Measurements from ENCODE around the gene SKOR1. TPM values are rescaled to one million over a fixed set of nuclear protein-coding genes. Genes with fewer than 3 reads are reported as not detected.

Gene SKOR1
- total RNA-seq, result 1.1 TPM

GRCh38 chr15:67824976-67825880, at the start of gene SKOR1:
SKOR1 (plus strand) TSS chr15:67825509; CDS start chr15:67825603, 94 bp downstream.
- peak in 1 of 3 donors; percentile 55 for DNase-seq (ENCODE audit: low read depth in 2 of 3, low spot score in 2 of 3)

GRCh38 chr15:67775998-67776397, 49.3 kb upstream of the SKOR1 start:
- no peak for DNase-seq (ENCODE audit: low read depth in 2 of 3, low spot score in 2 of 3)

- DNase-seq (ENCODE audit: low read depth in 2 of 3, low spot score in 2 of 3), result no peak
These were observed 48.7 kb upstream of the SKOR1 start for GRCh38 chr15:67776600-67776999.

GRCh38 chr15:67777071-67777470, 48.2 kb upstream of the SKOR1 start:
- no peak for DNase-seq (ENCODE audit: low read depth in 2 of 3, low spot score in 2 of 3)

- DNase-seq (ENCODE audit: low read depth in 2 of 3, low spot score in 2 of 3), result no peak
These were observed 47.5 kb upstream of the SKOR1 start for GRCh38 chr15:67777773-67778172.

GRCh38 chr15:67778968-67779548, 46.3 kb upstream of the SKOR1 start:
- DNase-seq (ENCODE audit: low read depth in 2 of 3, low spot score in 2 of 3), result no peak

- peak in 2 of 3 donors; percentile 73 to 88 for DNase-seq (ENCODE audit: low read depth in 2 of 3, low spot score in 2 of 3)
These were observed 45.7 kb upstream of the SKOR1 start for GRCh38 chr15:67779549-67780111.

GRCh38 chr15:67781061-67781460, 44.2 kb upstream of the SKOR1 start:
- no peak for DNase-seq (ENCODE audit: low read depth in 2 of 3, low spot score in 2 of 3)

GRCh38 chr15:67781907-67782690, 43.2 kb upstream of the SKOR1 start:
- DNase-seq (ENCODE audit: low read depth in 2 of 3, low spot score in 2 of 3), result no peak

- no peak for DNase-seq (ENCODE audit: low read depth in 2 of 3, low spot score in 2 of 3)
These were observed 42.7 kb upstream of the SKOR1 start for GRCh38 chr15:67782691-67782991.

GRCh38 chr15:67783303-67783702, 42.0 kb upstream of the SKOR1 start:
- DNase-seq (ENCODE audit: low read depth in 2 of 3, low spot score in 2 of 3), result peak; percentile 14 to 91 (median 80)

- DNase-seq (ENCODE audit: low read depth in 2 of 3, low spot score in 2 of 3), result peak in 2 of 3 donors; percentile 77 to 96
These were observed 41.1 kb upstream of the SKOR1 start for GRCh38 chr15:67784090-67784781.

GRCh38 chr15:67784856-67785430, 40.4 kb upstream of the SKOR1 start:
- peak in 1 of 3 donors; percentile 9 for DNase-seq (ENCODE audit: low read depth in 2 of 3, low spot score in 2 of 3)

- no peak for DNase-seq (ENCODE audit: low read depth in 2 of 3, low spot score in 2 of 3)
These were observed 39.9 kb upstream of the SKOR1 start for GRCh38 chr15:67785431-67785830.

- DNase-seq (ENCODE audit: low read depth in 2 of 3, low spot score in 2 of 3), result no peak
These were observed 38.7 kb upstream of the SKOR1 start for GRCh38 chr15:67786646-67787045.

GRCh38 chr15:67788986-67789385, 36.3 kb upstream of the SKOR1 start:
- DNase-seq (ENCODE audit: low read depth in 2 of 3, low spot score in 2 of 3), result no peak

- DNase-seq (ENCODE audit: low read depth in 2 of 3, low spot score in 2 of 3), result no peak
These were observed 34.5 kb upstream of the SKOR1 start for GRCh38 chr15:67790610-67791319.

- DNase-seq (ENCODE audit: low read depth in 2 of 3, low spot score in 2 of 3), result no peak
These were observed 32.9 kb upstream of the SKOR1 start for GRCh38 chr15:67792250-67792942.
